ENCODE results near the gene SYT8.

GRCh38 chr11:1815311-1815710 lies 19.5 kb upstream of the SYT8 start:
- TF ChIP-seq EZH2 (IDR thresholded peaks at IDR 0.05; ENCODE audit: borderline replicate concordance, low read depth, low read length, severe bottlenecking) (no peak), CTCF (IDR thresholded peaks at IDR 0.05; ENCODE audit: borderline replicate concordance, extremely low read depth, low read length, poor library complexity, severe bottlenecking) (no peak)
